HG02763 (cell line): Measurements from ENCODE around the gene P2RX4.
"Not testable (repeated sequence)": the region's sequence is repeated elsewhere in the genome, so short reads cannot be mapped to it uniquely, and the experiment has no call there.

Source experiments
- ATAC-seq: cut with Tn5 transposase; IDR thresholded peaks from one replicate; pipeline ENCODE4 v1.9.1; 2021; ENCODE audit warnings: mild to moderate bottlenecking, moderate library complexity; ENCODE audit not compliant: unreplicated experiment

The P2RX4 gene

DNA sequence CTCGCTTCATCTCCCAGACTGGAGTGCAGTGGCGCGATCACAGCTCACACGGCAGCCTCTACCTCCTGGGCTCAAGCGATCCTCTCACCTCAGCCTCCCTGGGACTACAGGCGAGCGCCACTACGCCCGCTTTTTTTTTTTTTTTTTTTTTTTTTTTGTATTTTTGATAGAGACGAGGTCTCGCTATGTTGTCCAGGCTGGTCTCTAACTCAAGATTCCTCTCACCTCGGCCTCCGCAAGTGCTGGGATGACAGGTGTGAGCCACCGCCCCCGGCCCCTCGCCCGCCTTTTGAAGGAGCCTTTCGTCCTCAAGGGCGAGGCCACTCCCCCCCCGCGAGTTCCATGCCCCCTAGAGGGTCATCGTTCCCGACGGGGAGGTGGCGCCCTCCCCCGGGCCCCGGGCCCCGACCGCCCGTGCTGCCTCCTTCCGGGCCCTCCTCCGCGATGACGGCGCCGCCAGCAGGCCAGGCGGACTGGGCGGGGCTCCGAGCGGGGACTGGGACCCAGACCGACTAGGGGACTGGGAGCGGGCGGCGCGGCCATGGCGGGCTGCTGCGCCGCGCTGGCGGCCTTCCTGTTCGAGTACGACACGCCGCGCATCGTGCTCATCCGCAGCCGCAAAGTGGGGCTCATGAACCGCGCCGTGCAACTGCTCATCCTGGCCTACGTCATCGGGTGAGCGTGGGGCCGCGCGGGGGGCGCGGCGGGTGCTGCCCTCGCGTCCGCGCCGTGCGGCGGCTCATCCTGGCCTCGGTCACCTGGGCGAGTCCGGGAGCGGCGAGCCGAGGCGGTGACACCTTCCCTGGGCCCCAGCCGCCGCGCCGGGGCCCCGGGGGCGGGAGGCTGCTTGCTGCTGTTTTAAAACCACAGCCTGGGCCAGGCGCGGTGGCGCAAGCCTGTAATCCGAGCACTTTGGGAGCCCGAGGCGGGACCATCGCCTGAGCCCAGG is at the start of gene P2RX4:
P2RX4 (plus strand) TSS at position 506 of the 949 bp plus-strand sequence; CDS start at position 542, 36 bp downstream.
- peak; percentile 81 for ATAC-seq

- ATAC-seq, result no peak
These were observed 47.5 kb upstream of the P2RX4 start for GRCh38 chr12:121162384-121162783.

DNA sequence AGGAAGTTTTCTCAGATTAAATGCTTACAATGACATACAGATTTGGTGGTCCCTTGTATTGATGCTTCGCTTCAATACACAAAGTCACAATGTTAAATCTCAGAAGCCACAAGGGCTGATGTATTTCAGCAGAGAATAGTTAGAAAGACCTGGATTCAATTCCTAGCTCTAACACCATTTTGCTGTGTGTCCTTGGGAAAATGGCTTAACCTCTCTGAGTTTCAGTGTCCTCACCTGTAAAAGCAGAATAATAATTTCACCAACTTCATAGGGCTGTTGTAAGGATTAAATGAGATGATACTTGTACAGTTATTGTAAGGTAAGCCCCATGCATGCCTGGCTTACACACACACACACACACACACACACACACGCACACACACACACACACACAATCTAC is 46.9 kb upstream of the P2RX4 start:
- no peak for ATAC-seq

DNA sequence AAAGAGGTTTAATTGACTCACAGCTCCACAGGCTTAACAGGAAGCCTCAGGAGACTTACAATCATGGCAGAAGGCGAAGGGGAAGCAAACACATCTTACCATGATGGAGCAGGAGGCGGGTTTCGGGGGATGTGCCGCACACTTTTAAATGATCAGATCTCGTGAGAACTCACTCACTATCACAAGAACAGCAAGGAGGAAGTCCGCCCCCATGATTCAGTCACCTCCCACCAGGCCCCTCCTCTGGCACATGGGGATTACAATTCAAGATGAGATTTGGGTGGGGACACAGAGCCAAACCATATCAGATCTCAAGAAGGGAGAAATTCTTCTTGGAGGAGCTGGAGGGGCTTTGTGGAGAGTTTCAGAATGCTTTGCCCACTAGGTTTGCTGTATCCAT is 45.1 kb upstream of the P2RX4 start:
- ATAC-seq, result not testable (repeated sequence)

- no peak for ATAC-seq
These were observed 44.6 kb upstream of the P2RX4 start for GRCh38 chr12:121165316-121165715.

DNA sequence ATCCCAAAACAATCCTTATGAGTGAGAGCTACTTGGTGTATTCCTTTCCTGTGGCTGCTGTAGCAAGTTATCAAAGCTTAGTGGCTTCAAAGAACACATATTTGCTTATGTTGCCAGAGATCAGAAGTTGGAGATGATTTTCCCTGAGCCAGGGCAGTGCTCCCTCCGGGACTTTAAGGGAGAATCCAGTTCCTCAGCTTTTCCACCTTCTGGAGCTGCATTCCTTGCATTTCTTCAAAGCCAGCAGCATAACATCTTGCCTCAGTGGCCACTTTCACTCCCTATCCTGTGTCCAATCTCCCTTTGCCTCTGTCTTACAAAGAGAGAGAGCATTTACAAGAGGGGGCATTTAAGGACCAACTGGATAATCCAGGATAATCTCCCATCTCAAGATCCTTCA is 43.6 kb upstream of the P2RX4 start:
- no peak for ATAC-seq

DNA sequence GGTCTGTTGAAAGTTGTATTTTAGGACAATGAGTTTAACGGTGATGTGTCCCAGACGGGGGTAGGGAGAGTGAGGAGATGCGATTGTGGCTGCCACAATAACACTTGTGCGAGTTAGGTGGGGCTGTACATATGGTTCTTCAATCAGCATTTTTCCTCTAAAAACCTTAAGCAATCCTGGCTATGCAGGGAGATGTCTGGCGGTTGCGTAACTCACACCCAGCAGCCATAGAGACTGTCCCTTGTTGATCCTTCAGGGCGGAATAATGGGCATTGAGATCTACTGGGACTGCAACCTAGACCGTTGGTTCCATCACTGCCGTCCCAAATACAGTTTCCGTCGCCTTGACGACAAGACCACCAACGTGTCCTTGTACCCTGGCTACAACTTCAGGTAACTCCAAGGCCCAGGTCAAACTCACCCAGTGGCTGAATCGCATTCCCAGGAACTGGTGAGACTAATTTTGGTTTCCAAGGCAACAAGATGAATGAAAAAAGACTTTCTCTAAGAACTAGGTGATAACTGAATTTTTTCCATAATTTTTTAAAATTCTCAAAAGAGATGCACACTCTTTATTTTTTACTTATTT is 42.6 kb upstream of the P2RX4 start:
- ATAC-seq, result no peak

GRCh38 chr12:121167951-121168350 is 42.0 kb upstream of the P2RX4 start:
- no peak for ATAC-seq

- no peak for ATAC-seq
These were observed 39.8 kb upstream of the P2RX4 start for GRCh38 chr12:121170151-121170550.

DNA sequence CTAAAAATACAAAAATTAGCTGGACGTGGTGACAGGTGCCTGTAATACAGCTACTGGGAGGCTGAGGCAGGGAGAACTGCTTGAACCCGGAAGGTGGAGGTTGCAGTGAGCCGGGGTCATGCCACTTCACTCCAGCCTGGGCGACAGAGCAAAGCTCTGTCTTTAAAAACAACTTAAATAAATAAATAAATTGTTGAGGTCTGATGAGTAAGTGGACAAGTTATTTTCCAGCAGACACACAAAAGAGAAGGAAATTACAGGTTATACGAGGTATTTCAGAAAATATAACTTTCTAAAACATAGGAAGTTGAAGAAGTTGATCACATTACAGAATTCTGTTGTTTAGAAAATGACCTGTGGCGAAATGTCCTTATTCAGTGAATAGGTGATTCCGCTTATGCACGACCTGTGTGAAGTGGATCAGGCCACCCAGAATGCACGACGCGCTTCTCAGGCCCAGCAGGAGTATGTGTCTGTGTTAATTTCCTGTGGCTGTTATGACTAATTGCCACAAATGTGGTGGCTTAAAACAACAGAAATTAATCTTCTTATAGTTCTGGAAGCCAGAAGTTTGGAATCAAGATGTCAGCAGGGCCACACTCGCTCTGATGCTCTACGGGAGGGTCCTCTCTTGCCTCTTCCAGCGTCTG is 39.2 kb upstream of the P2RX4 start:
- no peak for ATAC-seq

GRCh38 chr12:121172145-121172544 is 37.8 kb upstream of the P2RX4 start:
- ATAC-seq, result no peak

DNA sequence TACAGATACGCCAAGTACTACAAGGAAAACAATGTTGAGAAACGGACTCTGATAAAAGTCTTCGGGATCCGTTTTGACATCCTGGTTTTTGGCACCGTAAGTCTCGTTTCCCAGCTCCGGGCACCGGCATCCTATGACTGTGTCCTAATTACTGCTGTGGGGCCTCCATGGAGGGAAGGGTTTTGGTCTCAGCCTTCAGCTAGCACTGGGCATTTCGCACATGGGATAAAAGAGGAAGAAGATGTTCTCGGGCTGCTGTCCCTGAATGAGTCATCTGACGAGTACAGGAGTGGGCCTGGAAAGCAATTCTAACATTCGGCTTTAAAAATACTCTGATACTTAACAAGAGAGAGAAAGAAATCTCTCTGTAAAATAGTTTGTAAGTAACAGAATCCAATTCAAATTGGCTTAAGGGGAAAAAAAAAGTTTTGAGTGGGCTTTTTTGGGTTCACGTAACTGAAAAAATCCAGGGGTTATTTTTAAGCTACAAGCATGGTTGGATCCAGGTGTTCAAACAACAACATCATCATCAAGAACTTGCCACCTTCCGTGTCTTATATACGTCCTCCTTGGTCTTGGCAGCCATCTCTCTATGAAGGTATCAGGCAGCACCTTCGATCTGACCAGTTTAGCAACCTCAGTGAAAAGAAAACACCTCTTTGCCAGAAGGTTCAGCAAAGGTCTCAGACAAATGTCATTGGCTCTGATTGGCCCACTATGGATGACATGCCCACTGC is 34.4 kb upstream of the P2RX4 start:
- ATAC-seq, result no peak

DNA sequence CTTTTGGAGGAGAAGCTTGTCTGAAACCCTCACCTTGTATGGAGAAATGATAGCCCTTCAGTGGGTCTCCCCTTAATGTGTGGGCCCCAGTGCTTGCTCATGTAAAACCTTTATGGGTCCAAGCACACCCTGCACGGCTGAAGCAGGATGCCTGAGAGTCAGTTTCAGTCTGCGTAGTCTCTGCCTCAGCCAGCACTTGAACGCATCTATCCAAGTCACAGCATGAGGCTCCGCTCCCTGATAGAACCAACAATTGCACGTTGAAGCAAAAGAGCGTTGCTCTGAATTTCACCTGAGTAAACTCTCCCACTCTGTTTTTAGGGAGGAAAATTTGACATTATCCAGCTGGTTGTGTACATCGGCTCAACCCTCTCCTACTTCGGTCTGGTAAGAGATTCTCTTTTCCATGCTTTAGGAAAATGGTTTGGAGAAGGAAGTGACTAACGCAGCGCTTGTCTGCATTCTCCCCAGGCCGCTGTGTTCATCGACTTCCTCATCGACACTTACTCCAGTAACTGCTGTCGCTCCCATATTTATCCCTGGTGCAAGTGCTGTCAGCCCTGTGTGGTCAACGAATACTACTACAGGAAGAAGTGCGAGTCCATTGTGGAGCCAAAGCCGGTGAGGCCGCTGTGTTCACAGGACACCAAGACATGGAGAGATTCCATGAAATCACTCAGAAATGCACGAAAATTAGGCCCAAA is 33.0 kb upstream of the P2RX4 start:
- no peak for ATAC-seq

- ATAC-seq, result no peak
These were observed 28.7 kb upstream of the P2RX4 start for GRCh38 chr12:121181181-121181580.

GRCh38 chr12:121182222-121182893 is 27.6 kb upstream of the P2RX4 start:
- ATAC-seq, result no peak

GRCh38 chr12:121184425-121184824 is 25.5 kb upstream of the P2RX4 start:
- ATAC-seq, result no peak

DNA sequence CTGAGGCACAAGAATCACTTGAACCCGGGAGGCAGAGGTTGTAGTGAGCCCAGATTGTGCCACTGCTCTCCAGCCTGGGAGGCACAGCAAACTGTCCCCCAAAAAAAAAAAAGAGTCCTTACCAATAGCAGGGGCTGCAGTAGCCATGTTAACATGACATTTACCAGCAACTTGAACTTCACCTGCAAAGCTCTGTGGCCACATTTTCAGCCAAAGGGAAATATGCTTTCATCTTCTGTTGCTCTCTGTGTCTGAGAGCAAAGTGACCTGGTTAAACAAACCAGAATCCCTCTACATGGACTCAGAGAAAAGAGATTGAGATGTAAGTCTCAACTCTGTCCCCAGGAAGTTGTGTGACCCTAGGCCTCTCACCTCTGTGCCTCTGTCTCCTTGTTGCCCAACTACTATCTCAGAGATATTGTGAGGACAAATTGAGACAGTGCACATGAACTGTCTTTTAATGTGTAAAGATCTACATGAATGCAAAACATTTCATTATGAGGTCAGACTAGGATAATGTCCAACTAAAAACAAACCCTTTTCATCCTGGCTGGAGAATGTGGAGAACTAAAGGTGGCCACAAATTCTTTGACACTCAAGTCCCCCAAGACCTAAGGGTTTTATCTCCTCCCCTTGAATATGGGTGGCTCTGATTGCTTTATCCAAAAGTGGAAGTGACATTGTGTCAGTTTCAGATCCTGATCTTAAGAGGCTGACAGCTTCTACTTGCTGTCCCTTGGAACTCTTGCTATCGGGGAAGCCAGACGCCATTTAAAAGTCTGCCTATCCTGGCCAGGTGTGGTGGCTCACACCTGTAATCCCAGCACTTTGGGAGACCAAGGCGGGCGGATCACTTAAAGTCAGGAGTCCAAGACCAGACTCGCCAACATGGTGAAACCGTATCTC is 24.7 kb upstream of the P2RX4 start:
- no peak for ATAC-seq

- no peak for ATAC-seq
These were observed 23.1 kb upstream of the P2RX4 start for GRCh38 chr12:121186826-121187225.

DNA sequence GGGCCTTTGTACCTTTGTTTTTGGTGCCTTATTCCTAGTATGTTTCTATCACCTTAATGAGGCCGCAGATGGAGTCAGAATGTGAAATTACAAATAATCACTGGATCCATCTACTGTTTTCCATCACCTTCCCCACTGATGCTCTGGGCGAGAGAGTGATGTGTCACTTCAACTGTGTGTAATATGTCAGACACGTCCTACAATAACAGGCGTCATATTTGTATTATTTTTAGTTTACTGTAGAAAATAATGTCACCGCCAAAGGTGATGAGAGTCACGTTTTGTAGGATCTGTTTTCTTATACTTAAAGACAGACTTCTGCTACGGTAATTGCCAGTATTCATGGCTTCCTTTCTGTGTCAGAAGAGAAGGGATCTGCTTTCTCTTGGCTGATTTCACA is 22.4 kb upstream of the P2RX4 start:
- ATAC-seq, result no peak
